ENCODE measurements around the gene DAD1.

The DAD1 gene

GRCh38 chr14:22517117-22517720 lies 71.8 kb downstream of the DAD1 start:
- no peak for DNase-seq (ENCODE audit: low spot score)

GRCh38 chr14:22515929-22516328 lies 73.1 kb downstream of the DAD1 start:
- no peak for DNase-seq (ENCODE audit: low spot score)

Data from hematopoietic multipotent progenitor cell treated with erythropoietin and hydrocortisone succinate and interleukin-3 and kit ligand, for 17 days (in vitro differentiated cells).